K562 (cell line): ENCODE results near the gene ANKRD23. TPM values are rescaled to one million over a fixed set of nuclear protein-coding genes. Genes with fewer than 3 reads are reported as not detected.
"Not testable (repeated sequence)": the region's sequence is repeated elsewhere in the genome, so short reads cannot be mapped to it uniquely, and the experiment has no call there.

Experiments used
- ATAC-seq: fragments of 200-7000 bp; cut with Tn5 transposase; 3 replicates; pipeline ENCODE4 v1.9.1; 2020; ENCODE audit warnings: moderate library complexity
- BruUV-seq: library from RNA; stranded (reverse); fragments of 400-500 nt; replicated peaks from 2 replicates; lab custom pipeline; 2021; lab: Mats Ljungman, UMichigan
- CTCF ChIA-PET: fragments of 300-600 bp; formaldehyde crosslinking; extraction: SDS; loops from one replicate; lab custom pipeline; 2021; ENCODE audit warnings: low intra/inter-chr PET ratio; lab: Yijun Ruan, JAX
- POLR2A ChIA-PET: fragments of 300-600, 350-650 bp; sonication (Branson Sonifier 250); formaldehyde crosslinking; extraction: SDS; loops from one replicate; lab custom pipeline; 2021; ENCODE audit warnings: antibody characterized with exemption, inconsistent platforms; lab: Yijun Ruan, JAX
- DNase-seq, 4 experiments: peaks; one replicate each; pipeline versions ENCODE4 v3.0.0 to v3.0.0-alpha.2; 2011 to 2018; ENCODE audit warnings: low spot score in 3 of 4, mixed read lengths in 3 of 4; ENCODE audit errors: extremely low read depth in 1 of 4
- FAIRE-seq: peaks from 2 replicates; lab custom pipeline; 2011; peaks lifted over from hg19 to GRCh38; lab: Jason Lieb, UNC
- H2AFZ ChIP-seq: 2 replicates; pipeline ENCODE4 v1.6.0; 2011; ENCODE audit warnings: low read depth, low read length, control low read depth, inconsistent platforms
- H3K27ac ChIP-seq: fragments of 200-600 bp; 3 replicates; pipeline ENCODE4 v1.8.0; 2011; ENCODE audit warnings: low read depth, mild to moderate bottlenecking, control low read depth, inconsistent platforms, low read length, moderate library complexity, mixed read lengths; ENCODE audit errors: extremely low read depth
- H3K27me3 ChIP-seq, 2 experiments: fragments of 300-600 bp in 1 of 2; 2 replicates in 1 of 2; 3 replicates in 1 of 2; pipeline versions ENCODE4 v1.6.0 to v1.8.0; 2011; ENCODE audit warnings: inconsistent platforms in 2 of 2, low read length in 2 of 2, mild to moderate bottlenecking in 1 of 2, mixed read lengths in 1 of 2, moderate library complexity in 1 of 2; ENCODE audit not compliant: control insufficient read depth in 2 of 2, insufficient read depth in 2 of 2
- H3K36me3 ChIP-seq: fragments of 300-600 bp; 3 replicates; pipeline ENCODE4 v1.8.0; 2011; ENCODE audit warnings: mild to moderate bottlenecking, low read length, inconsistent platforms; ENCODE audit not compliant: control insufficient read depth, insufficient read depth
- H3K4me1 ChIP-seq, 2 experiments: fragments of 200-600 bp in 1 of 2; replicated peaks in 1 of 2; 2 replicates in 1 of 2; 3 replicates in 1 of 2; pipeline versions ENCODE4 v1.5.1 to v1.8.0; 2011; ENCODE audit warnings: inconsistent platforms in 2 of 2, low read length in 2 of 2, mild to moderate bottlenecking in 1 of 2, mixed read lengths in 1 of 2, moderate library complexity in 1 of 2; ENCODE audit not compliant: control insufficient read depth in 2 of 2, insufficient read depth in 2 of 2
- H3K4me2 ChIP-seq: 2 replicates; pipeline ENCODE4 v1.6.1; 2011; ENCODE audit warnings: low read length, control low read depth, inconsistent platforms, mixed read lengths; ENCODE audit not compliant: insufficient read depth
- H3K4me3 ChIP-seq: fragments of 200-600 bp; sonication (generic), shearing (Covaris generic); 2 replicates; pipeline ENCODE4 v1.5.1; 2016; ENCODE audit warnings: control low read depth, inconsistent platforms
- H3K79me2 ChIP-seq: fragments of 200-600 bp; 3 replicates; pipeline ENCODE4 v1.8.0; 2011; ENCODE audit warnings: low read length, inconsistent platforms; ENCODE audit not compliant: control insufficient read depth, insufficient read depth
- H3K9ac ChIP-seq, 2 experiments: 2 replicates each; pipeline versions ENCODE4 v1.6.0 to v1.6.1; 2011; ENCODE audit warnings: low read depth in 2 of 2, low read length in 2 of 2, control low read depth in 1 of 2, inconsistent platforms in 1 of 2, mild to moderate bottlenecking in 1 of 2, mixed read lengths in 1 of 2; ENCODE audit not compliant: insufficient read depth in 1 of 2
- H3K9me1 ChIP-seq: one replicate; pipeline ENCODE4 v1.6.0; 2011; ENCODE audit warnings: inconsistent platforms, mild to moderate bottlenecking, low read length, moderate library complexity; ENCODE audit not compliant: control insufficient read depth, insufficient read depth
- H3K9me3 ChIP-seq: replicated peaks from 2 replicates; pipeline ENCODE4 v1.5.1; 2011; ENCODE audit warnings: low read depth, low read length, inconsistent platforms; ENCODE audit not compliant: control insufficient read depth, insufficient read depth
- H4K20me1 ChIP-seq: replicated peaks from 2 replicates; pipeline ENCODE4 v1.6.1; 2011; ENCODE audit warnings: low read length, inconsistent platforms, mixed read lengths; ENCODE audit not compliant: control insufficient read depth, insufficient read depth
- TEAD1 ChIP-seq, 2 experiments: fragments of 450-650 bp in 1 of 2; sonication (generic) in 1 of 2; formaldehyde crosslinking; IDR thresholded peaks; 2 replicates each; pipeline versions ENCODE4 v1.4.0 to v1.8.0; 2020 to 2022; ENCODE audit warnings: mild to moderate bottlenecking in 2 of 2, missing genetic modification reagents in 1 of 2
- WGBS: fragments of 100-300 bp; shearing (Covaris generic); methylation state at CpG from one replicate; pipeline ENCODE4 v1.1.6; 2016; ENCODE audit warnings: low coverage, mixed read lengths; ENCODE audit not compliant: insufficient coverage; ENCODE audit errors: missing lambda C conversion rate; 5-methylcytosine and 5-hydroxymethylcytosine counted together
- in situ Hi-C: fragments of 300-500 bp; cut with MboI; formaldehyde crosslinking; loops from 4 replicates; pipeline ENCODE4 v1.15.0; 2018; ENCODE audit warnings: inconsistent platforms, mixed read lengths
- intact Hi-C: fragments of 100-400 bp; cut with micrococcal nuclease; formaldehyde crosslinking; loops from 2 replicates; pipeline ENCODE4 v1.14.2; 2022
- polyA plus RNA-seq, 8 experiments: library from polyadenylated mRNA; depleted of rRNA in 4 of 8; stranded (reverse) in 5 of 8; unstranded in 3 of 8; fragments of >200 nt; fragmentation: Nextera tagmentation in 2 of 8; fragmentation: Illumina TruSeq in 1 of 8; extraction: Ambion mirVana in 2 of 8; extraction: Trizol in 1 of 8; gene quantifications; 2 replicates each; pipeline versions ENCODE4 v1.2.1 to v1.2.3, GENCODE V29; 2011 to 2014; ENCODE audit warnings: inconsistent platforms in 1 of 8, missing spikeins in 1 of 8
- total RNA-seq, 7 experiments: library from RNA; depleted of rRNA in 6 of 7; stranded (reverse); fragments of >200 nt in 6 of 7; fragmentation: Illumina TruSeq in 2 of 7; extraction: Trizol in 2 of 7; gene quantifications; 2 replicates each; pipeline versions ENCODE4 v1.2.1 to v1.2.3, GENCODE V29; 2011 to 2021; ENCODE audit warnings: low replicate concordance in 1 of 7

The ANKRD23 gene
- total and polyA plus RNA-seq, 9 of the 15 experiments (the other 6 are each of a cell fraction or from before 2014, with no cell fraction given), result 0.32 to 4.8 (median 2.8) TPM

DNA sequence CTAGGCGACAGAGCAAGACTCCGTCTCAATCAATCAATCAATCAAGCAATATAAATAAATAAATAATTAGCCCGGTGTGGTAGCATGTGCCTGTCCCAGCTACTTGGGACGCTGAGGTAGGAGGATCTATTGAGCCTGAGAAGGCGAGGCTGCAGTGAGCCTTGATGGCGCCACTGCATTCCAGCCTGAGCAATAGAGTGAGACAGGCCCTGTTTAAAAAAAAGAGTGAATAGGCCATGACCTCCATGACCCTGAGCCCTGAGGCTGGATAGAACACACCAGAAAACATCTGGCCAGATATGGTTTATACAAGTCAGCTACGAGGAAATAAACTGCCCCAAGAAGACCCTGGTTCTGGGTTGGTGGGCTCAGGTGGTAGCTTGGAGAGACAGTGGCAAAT is 46.4 kb upstream of the ANKRD23 start (continued):
- 0 out of 4 replicates have a peak, but pooled peaks have one; percentile 13 to 37 for TF ChIP-seq TEAD1 (CRISPR knock-in tag; IDR thresholded peaks at IDR 0.05)

DNA sequence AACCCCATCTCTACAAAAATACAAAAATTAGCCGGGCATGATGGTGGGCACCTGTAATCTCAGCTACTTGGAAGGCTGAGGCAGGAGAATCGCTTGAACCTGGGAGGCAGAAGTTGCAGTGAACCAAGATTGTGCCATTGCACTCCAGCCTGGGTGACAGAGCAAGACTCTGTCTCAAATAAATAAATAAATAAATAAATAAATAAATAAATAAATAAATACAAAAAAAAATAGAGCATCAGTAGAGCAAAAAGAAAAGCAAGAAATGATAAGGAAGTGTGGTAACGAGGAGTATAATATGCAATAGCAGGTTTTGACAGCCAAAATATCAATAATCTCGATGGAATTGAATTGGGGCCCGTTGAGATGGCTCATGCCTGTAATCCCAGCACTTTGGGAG is 45.7 kb upstream of the ANKRD23 start:
- H3K4me3 ChIP-seq, H3K9me3 ChIP-seq, H3K4me2 ChIP-seq, FAIRE-seq, H3K27me3 ChIP-seq, H2AFZ ChIP-seq, intact Hi-C loops, CTCF ChIA-PET, in situ Hi-C loops, H3K9ac ChIP-seq, DNase-seq, ATAC-seq, H3K9me1 ChIP-seq, H4K20me1 ChIP-seq, BruUV-seq, H3K27ac ChIP-seq: not testable (repeated sequence)
- peaks cover 94% of the 10 kb centered on the region for H3K79me2 ChIP-seq
- H3K4me1 ChIP-seq, result peaks cover 60 to 86% of the 10 kb centered on the region in 2 experiments
- 93% methylated on average over 5 of the region's 5 CpGs for WGBS
- peaks cover 91% of the 10 kb centered on the region for H3K36me3 ChIP-seq
- POLR2A ChIA-PET, result interaction anchor here (9.0 kb wide), 1 partner anchor 11 kb away, joined by 112 read pairs; no protein-coding TSS in a partner anchor
